ENCODE results near the gene NES.
A peak's percentile ranks its signal among the peaks of the same experiment; 100 is the strongest.

NES gene

DNA sequence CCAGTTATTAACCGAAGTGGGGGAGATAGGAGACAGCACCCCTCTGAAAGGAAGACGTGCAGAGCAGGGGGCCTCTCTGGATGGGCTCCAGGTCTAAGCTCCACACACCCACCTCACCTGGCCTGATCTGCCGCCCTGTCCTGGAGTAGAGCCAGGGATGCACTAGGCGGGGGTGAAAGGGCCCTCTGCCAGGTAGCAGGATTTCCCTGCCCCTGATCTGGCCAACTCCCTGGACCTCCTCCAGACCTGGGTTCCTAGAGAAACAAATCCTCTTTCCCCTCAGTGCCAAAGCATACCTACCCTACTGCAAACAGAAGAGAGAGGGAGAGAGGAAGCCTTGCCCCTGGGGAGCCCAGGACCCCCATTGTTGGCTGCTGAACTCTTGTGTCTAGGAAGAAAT lies 26.1 kb upstream of the NES start:
- DNase-seq, result no peak

DNA sequence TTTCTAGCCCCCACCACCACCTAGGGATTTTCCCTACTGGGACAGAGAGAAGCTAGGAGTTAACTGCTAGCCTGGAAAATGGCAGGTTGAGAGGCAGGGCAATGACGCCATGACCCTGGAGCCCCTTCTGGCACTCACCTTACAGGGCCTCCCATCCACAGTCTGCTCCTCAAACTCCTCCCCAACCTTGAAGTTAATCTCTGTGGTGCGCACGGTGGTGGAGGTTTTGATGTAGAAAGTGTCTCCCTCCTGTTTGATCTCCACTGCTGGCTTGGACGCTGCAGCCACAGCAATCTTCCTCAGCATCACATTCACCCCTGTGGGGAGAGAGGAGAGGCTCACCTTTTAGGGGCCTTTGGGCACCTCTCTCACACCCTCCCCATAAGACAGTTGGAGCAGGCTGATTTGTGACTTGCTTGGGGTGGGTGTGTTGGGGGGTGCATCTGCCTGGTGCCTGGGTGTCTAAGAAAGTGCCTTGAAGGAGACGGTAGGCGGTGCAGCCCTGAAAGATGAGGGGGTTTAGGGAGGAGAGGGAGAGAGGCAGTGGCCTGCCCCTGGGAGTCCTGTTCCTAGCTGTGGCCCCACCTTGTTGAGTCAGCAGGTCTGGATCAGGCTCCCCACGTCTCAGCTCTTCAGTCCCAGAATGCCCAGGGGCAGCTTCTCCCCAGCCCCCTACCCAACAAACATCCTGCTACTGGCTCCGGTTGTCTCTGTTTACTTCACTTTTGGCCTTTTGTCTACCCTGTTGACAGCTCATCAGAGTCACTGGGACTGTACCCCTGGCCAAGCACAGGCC lies 23.7 kb upstream of the NES start:
- no peak for DNase-seq

DNA sequence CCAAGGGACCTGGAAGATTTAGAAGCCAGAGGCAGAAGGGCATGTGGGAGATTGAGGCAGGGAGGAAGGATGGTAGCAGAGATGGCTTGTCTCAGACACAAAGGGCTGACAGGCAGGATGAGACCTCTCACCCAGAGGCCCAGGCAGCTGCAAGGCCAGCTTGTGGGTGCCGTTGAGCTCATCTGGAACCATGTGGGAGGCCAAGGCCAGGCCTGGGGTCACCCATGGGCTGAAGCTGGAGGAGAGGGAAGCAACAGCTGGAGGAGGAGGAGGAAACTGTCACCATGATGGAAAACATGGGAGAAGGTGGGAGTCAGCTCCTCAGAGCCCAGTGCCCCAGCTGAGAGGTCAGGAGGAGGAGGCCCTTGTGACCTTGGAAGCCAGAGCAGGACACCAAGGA lies 21.8 kb upstream of the NES start:
- DNase-seq, result no peak

DNA sequence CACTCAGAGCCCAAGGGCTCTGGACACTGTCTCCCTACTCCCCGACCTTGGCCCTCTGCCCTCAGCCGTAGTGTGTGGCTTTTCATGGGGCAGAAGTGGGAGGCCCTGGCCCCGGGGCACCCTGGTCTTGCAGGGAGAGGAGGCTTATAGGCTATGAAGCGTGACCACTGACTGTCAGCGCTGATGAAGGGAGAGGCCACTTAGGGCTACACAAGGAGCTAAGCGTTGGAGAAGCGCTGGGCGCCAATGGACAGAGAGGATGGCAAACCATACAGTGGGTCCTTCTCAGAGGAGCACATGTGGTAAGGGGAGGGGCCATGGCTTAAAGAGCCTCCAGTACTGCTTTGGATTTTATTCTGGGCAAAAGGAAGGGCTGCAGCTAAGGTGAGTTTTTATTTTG lies 20.3 kb upstream of the NES start:
- DNase-seq, result no peak

DNA sequence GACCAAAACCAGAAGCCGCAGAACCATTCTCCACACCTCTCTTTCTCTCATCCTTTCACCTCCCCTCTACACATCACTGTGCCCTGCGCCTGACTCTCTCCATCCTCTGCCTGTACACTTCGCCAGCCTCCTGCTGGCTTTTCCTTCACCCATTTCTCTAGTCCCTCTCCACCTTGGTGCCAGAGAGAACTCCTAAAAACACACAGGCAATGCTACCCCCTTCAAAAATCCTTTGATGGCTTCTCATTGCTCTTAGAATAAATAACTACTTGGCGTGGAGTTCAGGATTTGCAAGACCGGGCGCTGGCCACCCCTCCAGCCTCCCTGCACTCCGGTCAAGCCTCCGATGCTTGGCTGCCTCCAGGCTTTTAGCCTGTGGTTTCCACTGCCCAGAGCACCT lies 19.5 kb upstream of the NES start:
- no peak for DNase-seq

DNA sequence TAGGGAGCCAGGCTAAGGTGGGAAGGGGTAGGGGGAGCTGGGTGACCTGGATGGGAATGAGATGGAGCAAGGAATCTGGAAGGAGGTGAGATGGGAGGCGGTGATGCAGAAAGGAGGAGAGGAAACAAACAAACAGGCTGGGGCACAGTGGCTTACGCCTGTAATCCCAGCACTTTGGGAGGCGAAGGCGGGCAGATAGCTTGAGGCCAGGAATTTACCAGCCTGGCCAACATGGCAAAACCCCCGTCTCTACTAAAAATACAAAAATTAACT lies 17.4 kb upstream of the NES start:
- DNase-seq, result no peak

DNA sequence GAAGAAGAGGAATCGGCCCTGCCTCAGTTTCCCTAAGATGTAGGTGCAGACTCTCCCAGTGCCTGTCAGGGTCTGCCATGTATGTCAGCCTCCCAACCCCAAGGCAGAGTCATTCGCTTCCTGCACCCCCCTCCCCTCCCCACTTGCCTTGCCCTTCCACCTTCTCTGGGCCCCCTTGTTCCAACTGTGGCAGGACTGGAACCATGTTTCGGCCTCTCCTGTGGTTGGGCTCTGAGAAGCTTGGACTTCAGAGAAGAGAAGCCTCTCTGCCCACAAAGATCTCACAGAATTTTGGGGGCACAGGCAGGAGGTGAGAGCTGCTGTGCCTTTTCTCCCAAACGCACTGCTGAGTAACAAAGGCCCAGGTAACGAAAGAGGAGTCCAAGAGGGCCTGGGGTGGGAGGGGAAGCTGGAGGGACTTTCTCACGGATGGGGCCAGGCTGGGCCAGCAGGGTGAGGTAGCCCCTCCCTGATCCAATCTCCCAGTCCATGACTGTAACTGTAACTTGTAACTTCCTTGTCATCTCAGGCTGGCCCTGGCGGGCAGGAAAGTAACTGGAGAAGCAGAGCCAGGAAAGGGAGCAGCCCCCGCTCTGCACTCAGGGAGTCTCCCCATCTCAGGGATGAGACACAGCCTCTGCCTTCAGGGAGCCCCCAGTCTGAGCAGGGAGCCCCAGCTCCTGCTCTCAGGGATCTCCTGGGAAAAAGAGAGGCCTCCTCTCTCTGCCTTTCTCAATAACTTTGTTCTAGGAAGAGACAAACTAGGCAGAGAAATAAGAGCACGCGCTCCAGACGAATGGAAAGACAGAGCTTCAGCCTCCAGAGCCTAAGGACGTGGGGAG lies 16.9 kb upstream of the NES start:
- DNase-seq, result no peak

DNA sequence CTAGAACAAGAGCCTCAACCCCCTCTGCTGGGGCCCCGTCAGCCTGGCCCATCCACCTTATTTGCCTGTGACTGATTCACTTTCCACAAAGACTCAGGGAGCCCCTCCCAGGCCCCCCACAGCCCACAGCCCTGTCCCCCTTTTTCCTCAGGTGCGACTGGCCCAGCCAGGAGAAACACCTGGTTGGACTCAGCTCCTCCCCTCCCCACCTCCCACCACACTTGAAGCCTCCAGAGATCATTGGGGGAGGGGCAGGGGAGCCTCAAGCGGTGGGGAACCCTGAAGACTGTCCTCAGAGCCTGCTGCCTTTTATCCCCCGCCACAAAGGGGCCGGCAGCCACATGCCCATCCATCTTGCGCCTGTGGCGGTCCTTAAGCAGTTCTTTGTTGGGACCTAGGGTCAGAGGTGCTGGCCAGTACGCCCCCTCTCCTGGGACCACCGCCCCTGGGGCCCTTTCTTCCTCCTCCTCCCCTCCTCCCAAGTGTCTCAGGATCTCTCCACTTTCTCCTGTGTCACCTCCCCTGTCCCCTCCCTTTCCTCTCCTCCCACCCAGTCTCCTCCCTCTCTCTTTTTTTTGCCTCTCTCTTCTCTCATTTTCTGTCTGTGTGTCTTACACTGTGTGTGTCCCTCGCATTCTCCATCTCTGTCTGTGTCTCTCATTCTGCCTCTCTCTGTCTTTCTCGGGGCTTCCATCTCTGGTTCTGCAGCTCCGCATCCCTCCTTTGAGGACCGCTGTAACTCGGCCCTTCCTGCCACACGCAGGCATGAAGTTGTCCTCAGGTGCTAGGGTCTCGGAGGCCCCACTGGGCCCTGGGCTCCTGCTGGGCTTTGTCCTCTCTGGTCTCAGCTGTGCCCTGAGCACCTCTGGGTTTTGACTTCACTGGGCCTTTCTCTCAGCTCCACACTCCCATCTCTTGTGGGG lies 16.0 kb upstream of the NES start:
- no peak for DNase-seq

DNA sequence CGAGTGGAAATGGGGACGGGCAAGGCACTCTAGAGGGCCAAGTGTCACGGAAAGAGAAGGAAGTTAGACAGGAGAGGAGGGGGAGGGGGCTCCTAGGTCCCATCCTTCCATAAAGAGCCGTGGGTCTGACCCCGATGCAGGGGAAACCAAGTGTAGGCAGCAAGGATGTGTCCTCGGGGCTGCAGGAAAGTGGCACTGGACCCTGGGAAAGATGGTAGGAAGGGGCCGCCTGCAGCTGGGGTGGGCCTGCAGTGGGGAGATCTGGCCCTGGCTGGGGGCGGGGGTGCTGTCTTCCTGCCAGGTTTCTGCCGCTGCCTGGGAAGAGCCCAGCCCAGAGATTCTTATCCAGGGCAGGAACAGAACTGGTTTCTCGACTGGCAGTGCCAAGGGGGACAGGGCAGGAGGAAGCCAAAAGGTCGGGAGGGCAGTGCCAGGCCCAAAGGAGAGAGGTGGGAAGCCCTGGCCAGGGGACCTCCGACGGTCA lies 15.3 kb upstream of the NES start:
- no peak for DNase-seq

DNA sequence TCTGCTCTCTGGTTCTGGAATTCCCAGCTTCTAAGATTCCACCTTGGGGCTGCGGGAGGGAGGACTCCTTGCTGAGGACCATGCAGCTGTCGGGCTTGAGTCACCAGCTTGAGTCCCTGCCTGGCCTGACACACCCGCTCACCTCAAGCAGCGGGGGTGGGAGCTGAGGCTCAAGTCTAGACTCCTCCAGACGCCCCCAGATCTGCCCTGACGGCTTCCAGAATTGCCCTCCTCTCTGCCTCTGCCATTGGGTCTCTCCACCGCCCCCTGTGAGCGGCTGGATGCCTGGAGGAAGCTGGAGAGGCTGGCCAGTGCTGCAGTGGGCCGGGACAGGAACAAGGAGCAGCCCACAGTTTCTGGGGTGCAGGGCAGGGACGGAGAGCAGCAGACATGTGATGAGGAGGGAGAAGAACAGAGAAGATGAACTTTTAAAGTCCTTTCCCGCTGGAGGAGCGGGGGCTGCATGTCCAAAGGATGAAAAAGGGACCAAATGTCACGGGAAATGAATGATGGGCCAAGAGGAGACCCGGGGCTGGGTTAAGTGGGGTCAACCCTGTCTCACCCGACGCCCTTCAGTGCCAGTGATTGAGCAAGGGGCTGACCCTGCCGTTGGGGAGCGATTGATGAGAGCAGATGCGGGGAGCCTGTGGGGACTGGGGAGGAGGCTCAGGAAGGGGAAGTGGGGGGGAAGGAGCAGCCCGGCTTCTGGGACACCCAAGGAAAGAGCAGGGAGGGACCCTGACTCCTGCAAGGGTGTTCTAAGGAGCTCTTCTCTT lies 14.6 kb upstream of the NES start:
- no peak for DNase-seq

DNA sequence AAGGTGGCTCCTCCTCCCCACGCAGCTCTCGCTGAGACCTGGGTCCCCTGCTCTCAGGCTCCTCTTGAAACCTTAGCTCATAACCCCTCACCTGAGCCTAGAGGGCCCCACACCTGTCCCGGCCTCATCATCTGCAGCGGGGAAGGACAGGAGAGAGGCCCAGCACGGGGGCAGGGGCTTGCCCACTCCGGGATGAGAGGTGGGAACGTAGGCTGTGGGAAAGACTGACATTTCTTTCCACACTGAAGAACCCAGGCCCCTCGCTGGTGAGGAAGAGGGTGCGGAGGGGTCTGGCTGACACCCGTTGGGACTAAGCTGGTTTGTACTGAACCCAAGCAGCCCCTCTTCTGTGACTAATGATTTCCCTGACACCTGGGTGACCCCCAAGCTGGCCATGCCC lies 14.0 kb upstream of the NES start:
- no peak for DNase-seq

DNA sequence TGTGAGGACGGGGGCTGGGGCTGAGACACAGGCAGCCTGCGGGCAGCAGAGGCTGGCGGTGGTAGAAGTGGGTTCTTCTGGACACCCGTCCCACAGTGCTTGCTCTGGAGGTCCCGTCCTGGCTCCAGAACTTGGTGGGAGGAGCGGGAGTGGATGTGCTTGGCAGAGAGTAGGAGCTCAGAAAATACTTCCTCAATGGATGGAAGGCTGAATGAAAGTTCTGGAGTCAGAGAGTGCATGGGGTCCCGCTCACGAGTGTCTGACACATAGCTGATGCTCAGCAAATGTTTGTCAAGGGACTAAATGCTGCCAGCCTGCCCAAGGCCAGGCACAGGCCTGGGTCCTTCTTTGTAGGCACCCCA lies 13.4 kb upstream of the NES start:
- DNase-seq, result no peak

DNA sequence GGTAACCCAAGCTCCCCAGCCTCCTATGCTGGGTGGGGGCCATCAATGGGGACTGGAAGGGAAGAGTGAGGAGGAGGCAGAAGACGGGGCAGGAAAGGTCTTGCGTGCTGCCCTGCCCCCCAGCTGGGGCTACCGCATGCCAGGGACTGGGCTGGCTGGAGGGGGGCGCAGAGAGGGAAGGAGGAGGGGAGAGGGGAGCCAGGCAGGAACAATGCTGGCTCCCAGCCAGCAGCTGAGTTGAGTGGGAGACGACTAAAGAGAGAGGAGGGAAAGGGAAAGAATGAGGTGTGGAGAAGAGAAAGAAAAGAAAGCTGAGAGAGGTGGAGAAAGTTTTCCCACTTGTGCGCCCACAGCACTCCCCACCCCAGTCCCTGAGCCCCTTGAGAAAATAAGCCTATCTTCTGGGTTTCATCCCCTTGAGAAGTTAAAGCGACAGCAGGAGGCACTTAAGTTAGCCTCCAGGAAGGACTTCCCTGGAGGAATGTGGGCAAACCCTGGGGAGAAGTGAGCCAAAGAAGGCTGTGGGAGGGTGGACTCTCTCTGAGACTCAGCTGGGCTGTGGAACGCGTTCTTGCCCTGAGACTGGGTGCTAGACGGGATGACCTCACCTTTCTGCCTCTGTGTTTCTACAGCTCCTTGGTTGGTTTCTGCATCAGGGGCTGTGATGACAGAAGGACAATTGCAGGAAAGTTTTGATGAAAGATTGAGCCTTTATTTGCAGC lies 12.9 kb upstream of the NES start:
- DNase-seq, result no peak

DNA sequence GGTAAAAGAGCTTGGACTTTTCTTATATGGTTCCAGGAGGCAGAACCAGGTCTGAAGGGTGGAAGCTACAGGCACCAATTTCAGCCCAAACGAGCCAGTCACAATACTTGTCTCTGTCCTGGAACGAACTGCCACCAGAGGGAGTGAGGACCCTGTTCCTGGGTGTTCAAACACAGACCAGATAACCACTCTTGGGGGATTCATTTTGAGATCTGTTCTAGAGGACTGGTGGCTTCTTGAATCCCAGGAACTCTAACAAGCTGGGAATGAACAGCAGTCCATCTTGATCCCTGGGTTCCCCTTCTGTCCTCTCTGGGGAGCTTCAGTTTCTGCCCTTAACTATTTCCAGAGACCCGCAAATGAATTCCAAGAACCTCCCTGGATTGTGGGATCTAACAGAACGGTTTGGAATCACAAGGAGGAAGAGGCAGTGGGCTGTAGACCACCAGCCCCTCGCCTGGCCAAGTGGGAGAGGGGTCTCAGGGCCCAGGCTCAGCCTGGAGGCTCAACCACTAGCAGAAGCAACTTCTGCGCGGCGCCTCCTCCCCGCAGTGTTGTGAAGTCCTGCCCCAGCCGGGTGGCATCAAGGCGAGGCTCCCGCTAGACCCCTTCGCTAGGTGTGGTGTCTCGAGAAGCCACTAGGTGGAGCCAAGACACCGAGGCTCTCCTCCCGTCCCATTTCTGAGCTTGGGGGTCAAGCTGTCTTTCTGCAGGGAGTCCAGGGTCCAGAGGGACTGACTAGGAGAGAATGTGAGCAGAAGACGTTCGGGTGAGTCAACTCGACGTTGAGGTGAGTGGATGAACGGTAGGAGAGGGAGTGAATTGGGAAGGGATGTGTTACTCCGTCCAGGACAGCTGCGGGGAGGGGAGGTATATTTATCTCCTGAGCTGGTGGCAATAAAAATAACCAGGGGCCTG lies 12.1 kb upstream of the NES start:
- peak; percentile 63 to 91 for DNase-seq

DNA sequence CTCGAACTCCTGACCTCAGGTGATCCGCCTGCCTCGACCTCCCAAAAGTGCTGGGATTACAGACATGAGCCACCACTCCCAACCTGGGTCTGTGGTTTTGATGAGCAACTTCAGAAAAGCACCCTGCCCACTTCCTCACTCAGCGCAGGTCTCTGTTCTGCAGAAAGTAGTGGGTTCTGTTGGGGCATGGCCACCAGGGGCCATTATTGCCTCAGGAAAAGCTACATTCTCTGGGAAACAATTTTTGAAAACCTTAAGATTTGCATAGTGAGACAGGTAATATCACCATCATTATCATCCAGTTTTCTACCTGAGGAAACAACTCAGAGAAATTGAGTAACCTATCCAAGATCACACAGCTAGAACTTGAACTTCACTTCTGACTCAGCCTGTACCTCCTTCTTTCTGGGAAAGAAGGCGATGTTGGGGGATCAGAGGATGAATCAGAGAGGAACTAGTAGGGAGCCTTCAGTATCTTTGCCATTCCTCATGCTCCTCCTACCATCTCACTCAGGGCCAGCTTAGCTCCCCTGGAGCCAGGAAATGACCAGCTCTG lies 7.1 kb upstream of the NES start:
- no peak for DNase-seq

DNA sequence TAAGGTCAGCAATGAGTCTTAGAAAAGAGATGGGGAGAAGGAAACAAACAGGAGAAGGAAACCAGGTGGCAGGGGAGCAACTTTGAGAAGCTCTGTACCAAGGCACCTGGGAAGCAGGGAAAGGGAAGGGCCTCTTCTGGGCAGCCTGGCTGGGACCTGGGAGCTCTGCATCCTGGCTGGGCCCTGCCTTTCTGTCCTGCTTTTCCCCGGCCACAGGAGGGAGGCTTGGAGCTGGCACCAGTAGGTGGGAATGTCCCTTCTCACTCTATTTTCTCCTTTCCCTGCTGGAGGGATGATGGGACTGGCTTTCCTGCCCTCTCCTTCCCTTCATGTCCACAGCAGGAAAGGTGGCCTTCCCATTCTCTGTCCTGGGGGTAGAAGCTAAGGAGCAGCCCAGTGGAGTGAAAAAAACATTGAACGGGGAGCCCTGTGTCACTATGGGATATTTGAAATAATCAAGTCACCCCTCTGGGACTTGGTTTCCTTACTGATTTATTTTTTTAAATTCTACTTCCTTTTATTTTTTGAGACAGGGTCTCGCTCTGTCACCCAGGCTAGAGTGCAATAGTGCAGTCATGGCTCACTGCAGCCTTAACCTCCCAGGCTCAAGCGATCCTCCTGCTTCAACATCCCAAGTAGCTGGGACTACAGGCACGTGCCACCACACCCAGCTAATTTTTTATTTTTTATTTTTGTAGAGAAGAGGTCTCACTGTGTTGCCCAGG lies 5.1 kb upstream of the NES start:
- no peak for DNase-seq

DNA sequence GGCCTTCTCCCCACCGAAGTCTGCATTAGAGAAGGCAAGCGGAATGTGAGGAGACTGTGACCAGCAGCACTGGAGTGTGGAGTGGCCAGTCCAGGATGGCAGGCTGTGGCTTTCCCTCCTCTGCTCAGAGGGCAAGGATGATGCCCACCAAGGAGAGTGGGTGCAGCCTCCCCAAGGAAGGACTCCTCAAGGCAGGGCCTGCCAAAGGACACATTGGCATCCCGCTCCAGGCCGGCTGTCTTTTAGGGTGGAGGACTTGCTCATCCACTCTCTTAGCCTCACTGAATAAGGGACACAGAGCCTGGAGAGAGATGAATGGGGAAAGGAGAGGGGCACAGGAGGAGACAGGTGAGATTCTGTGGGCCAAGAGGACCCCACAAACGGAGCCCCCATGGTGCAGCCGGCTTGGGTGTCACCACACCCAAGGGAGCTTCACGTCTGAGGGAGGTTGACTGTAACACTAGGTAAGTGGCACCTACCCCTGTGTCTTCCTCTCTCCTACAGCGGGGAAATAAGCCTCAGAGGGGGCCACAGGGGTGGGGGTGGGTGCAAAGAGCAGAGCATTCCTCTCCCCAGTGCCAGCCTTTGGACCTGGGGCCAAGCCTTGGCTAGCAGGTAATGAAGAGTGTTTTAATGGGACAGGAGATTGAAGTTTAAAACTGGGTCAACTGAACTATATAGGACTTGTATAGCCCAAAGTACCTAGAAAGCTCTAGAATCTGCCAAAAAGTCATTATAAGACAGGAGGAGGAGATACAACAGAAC lies 4.2 kb upstream of the NES start:
- DNase-seq, result no peak

DNA sequence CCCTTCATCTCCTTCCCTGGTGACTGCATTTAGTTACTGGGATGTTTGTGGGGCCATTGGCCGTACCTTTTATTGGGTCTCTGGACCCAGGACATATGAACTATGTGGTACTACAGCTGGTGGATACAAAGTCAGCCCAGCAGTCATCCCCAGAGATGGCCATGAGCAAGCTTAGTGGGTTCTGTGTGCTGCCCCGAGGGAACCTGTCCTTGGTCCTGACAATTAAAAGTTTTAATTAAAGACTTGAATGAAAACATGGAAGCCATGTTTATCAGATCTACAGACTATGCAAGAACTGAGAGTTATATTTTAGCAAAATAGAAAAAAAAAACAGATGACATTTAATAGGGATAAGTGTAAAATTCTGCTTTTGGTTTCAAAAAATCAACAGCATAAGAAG lies 2.8 kb upstream of the NES start:
- DNase-seq, result no peak
